ENCODE measurements around the gene CREBRF. TPM values are rescaled to one million over a fixed set of nuclear protein-coding genes. Genes with fewer than 3 reads are reported as not detected.
"Not testable (repeated sequence)": the region's sequence is repeated elsewhere in the genome, so short reads cannot be mapped to it uniquely, and the experiment has no call there.

CREBRF gene
- total and polyA plus RNA-seq, 9 donors, result 6.0 to 15.5 (median 6.9) TPM

- Histone ChIP-seq H3K27me3 (ENCODE audit: control insufficient read depth, insufficient read depth, low read length) (no peaks in the 10 kb centered on the region), H3K27ac (ENCODE audit: low read length) (peak overlapping the region; percentile 44), H3K4me3 (ENCODE audit: low read length) (no peak overlapping the region), H3K9me3 (replicated peaks; ENCODE audit: control insufficient read depth, low read depth, low read length) (no peaks in the 10 kb centered on the region), H3K4me1 (ENCODE audit: control insufficient read depth, insufficient read depth, low read length) (peaks cover 2% of the 10 kb centered on the region), H3K36me3 (ENCODE audit: control insufficient read depth, insufficient read depth, low read length) (peaks cover 4% of the 10 kb centered on the region)
- DNase-seq, result peak; percentile 84
- no CpG with 5 or more reads among the region's 4 CpGs for WGBS (ENCODE audit: insufficient coverage)
Observed at GRCh38 chr5:173016598-173017046, 39.5 kb upstream of the CREBRF start.

DNA sequence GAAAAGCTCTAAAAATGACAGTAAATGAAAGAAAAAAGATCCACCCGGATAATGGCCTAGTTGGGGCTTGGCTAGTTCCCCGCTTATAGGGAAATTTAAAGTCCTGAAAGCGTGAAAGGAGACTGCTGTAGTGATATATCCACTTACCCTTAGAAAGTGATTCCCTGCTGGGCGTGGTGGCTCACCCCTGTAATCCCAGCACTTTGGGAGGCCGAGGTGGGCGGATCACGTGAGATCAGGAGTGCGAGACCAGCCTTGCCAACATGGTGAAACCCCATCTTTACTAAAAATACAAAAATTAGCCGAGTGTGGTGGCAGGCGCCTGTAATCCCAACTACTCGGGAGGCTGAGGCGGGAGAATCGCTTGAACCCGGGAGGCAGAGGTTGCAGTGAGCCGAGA, 39.1 kb upstream of the CREBRF start:
- WGBS (ENCODE audit: insufficient coverage), result 100% methylated on average over 7 of the region's 15 CpGs

DNA sequence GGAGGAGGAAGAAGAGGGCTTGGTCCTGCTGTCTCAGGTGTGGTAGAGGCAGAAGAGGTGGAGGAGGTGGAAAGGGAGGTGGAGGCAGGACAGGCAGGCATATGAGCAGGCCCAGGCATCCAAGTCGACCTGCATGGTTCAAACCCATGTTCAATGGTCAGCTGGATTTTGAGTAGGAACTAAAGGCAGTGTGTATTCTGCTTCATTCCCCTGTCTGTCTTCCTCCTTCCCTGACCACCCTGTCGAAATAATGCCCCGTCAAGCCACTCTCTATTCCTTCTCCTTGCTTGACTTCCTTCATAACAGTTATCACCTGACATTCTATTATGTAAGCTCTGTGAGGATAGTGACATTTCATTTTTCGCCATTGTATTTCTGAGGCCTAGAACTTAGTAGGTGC, 37.8 kb upstream of the CREBRF start:
- H3K27ac ChIP-seq (ENCODE audit: low read length), result no peak overlapping the region
- peak; percentile 19 for DNase-seq
- H3K4me1 ChIP-seq (ENCODE audit: control insufficient read depth, insufficient read depth, low read length), result peaks cover 2% of the 10 kb centered on the region
- 80% methylated on average over 1 of the region's 4 CpGs for WGBS (ENCODE audit: insufficient coverage)
- no peaks in the 10 kb centered on the region for H3K27me3 ChIP-seq (ENCODE audit: control insufficient read depth, insufficient read depth, low read length)
- peaks cover 10% of the 10 kb centered on the region for H3K36me3 ChIP-seq (ENCODE audit: control insufficient read depth, insufficient read depth, low read length)
- no peaks in the 10 kb centered on the region for H3K9me3 ChIP-seq (replicated peaks; ENCODE audit: control insufficient read depth, low read depth, low read length)
- H3K4me3 ChIP-seq (ENCODE audit: low read length), result no peak overlapping the region

More for the DNA sequence above, 39.1 kb upstream of the CREBRF start:
- H3K4me3 ChIP-seq (ENCODE audit: low read length); DNase-seq; H3K9me3 ChIP-seq (replicated peaks; ENCODE audit: control insufficient read depth, low read depth, low read length); H3K36me3 ChIP-seq (ENCODE audit: control insufficient read depth, insufficient read depth, low read length); H3K4me1 ChIP-seq (ENCODE audit: control insufficient read depth, insufficient read depth, low read length); H3K27me3 ChIP-seq (ENCODE audit: control insufficient read depth, insufficient read depth, low read length): not testable (repeated sequence)
- H3K27ac ChIP-seq (ENCODE audit: low read length), result peak overlapping the region; percentile 44

DNA sequence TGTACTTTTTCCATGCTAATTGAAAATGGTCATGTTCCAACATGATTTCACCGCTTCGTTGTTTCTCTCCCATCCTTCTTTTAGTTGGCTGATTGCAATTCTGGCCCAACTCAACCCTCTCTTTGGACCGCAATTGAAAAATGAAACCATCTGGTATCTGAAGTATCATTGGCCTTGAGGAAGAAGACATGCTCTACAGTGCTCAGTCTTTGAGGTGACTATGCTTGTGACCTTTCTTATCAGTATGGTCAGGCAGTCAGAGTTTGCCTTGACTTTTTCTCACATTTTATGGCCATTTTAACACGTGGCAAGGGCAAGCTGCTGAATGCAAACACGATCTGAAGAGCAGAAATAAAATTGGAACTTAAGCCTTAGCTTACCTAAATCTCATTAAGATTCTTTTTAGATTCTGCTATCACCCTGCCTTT, 36.0 kb upstream of the CREBRF start:
- Histone ChIP-seq H3K4me1 (ENCODE audit: control insufficient read depth, insufficient read depth, low read length) (peaks cover 2% of the 10 kb centered on the region), H3K9me3 (replicated peaks; ENCODE audit: control insufficient read depth, low read depth, low read length) (no peaks in the 10 kb centered on the region), H3K27ac (ENCODE audit: low read length) (no peak overlapping the region), H3K27me3 (ENCODE audit: control insufficient read depth, insufficient read depth, low read length) (no peaks in the 10 kb centered on the region), H3K4me3 (ENCODE audit: low read length) (no peak overlapping the region), H3K36me3 (ENCODE audit: control insufficient read depth, insufficient read depth, low read length) (peaks cover 10% of the 10 kb centered on the region)
- no peak for DNase-seq
- 82% methylated on average over 2 of the region's 5 CpGs for WGBS (ENCODE audit: insufficient coverage)

GRCh38 chr5:173020643-173021042, 35.5 kb upstream of the CREBRF start:
- Histone ChIP-seq H3K27ac (ENCODE audit: low read length) (no peak overlapping the region), H3K36me3 (ENCODE audit: control insufficient read depth, insufficient read depth, low read length) (peaks cover 10% of the 10 kb centered on the region), H3K9me3 (replicated peaks; ENCODE audit: control insufficient read depth, low read depth, low read length) (no peaks in the 10 kb centered on the region), H3K27me3 (ENCODE audit: control insufficient read depth, insufficient read depth, low read length) (no peaks in the 10 kb centered on the region), H3K4me3 (ENCODE audit: low read length) (no peak overlapping the region), H3K4me1 (ENCODE audit: control insufficient read depth, insufficient read depth, low read length) (peaks cover 2% of the 10 kb centered on the region)
- 81% methylated on average over 8 of the region's 9 CpGs for WGBS (ENCODE audit: insufficient coverage)
- DNase-seq, result no peak

GRCh38 chr5:173025651-173026050, 30.5 kb upstream of the CREBRF start:
- H3K36me3 ChIP-seq (ENCODE audit: control insufficient read depth, insufficient read depth, low read length), result peaks cover 8% of the 10 kb centered on the region
- H3K27me3 ChIP-seq (ENCODE audit: control insufficient read depth, insufficient read depth, low read length), result no peaks in the 10 kb centered on the region
- H3K27ac ChIP-seq (ENCODE audit: low read length), result no peak overlapping the region
- 100% methylated on average over 1 of the region's 6 CpGs for WGBS (ENCODE audit: insufficient coverage)
- no peak overlapping the region for H3K4me3 ChIP-seq (ENCODE audit: low read length)
- DNase-seq, result no peak
- no peaks in the 10 kb centered on the region for H3K9me3 ChIP-seq (replicated peaks; ENCODE audit: control insufficient read depth, low read depth, low read length)
- no peaks in the 10 kb centered on the region for H3K4me1 ChIP-seq (ENCODE audit: control insufficient read depth, insufficient read depth, low read length)

DNA sequence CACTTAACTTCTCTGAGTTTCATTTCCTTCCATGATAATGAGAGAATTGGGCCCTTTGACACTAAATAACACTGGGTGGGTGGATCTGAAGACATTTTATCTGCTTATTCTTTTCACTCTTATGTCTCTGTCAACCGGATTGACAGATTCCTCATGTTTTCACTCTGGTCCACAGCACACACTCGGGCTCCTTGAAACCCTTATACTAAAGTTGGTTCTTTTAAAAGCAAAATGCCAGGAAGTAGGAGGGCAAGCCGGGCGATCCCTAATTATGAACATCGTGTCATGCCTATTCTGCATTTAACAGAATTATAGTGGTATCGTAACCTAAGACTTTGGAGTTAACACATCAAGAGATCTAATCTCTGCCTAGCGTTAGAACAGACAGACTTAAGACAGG, 28.2 kb upstream of the CREBRF start:
- no peak overlapping the region for H3K4me3 ChIP-seq (ENCODE audit: low read length)
- H3K4me1 ChIP-seq (ENCODE audit: control insufficient read depth, insufficient read depth, low read length), result no peaks in the 10 kb centered on the region
- H3K27me3 ChIP-seq (ENCODE audit: control insufficient read depth, insufficient read depth, low read length), result no peaks in the 10 kb centered on the region
- WGBS (ENCODE audit: insufficient coverage), result no CpG with 5 or more reads among the region's 7 CpGs
- H3K9me3 ChIP-seq (replicated peaks; ENCODE audit: control insufficient read depth, low read depth, low read length), result no peaks in the 10 kb centered on the region
- DNase-seq, result no peak
- H3K27ac ChIP-seq (ENCODE audit: low read length), result no peak overlapping the region
- H3K36me3 ChIP-seq (ENCODE audit: control insufficient read depth, insufficient read depth, low read length), result no peaks in the 10 kb centered on the region

- no peak overlapping the region for H3K4me3 ChIP-seq (ENCODE audit: low read length)
- no peaks in the 10 kb centered on the region for H3K27me3 ChIP-seq (ENCODE audit: control insufficient read depth, insufficient read depth, low read length)
- no peaks in the 10 kb centered on the region for H3K36me3 ChIP-seq (ENCODE audit: control insufficient read depth, insufficient read depth, low read length)
- WGBS (ENCODE audit: insufficient coverage), result 63% methylated on average over 2 of the region's 4 CpGs
- DNase-seq, result no peak
- H3K9me3 ChIP-seq (replicated peaks; ENCODE audit: control insufficient read depth, low read depth, low read length), result no peaks in the 10 kb centered on the region
- no peak overlapping the region for H3K27ac ChIP-seq (ENCODE audit: low read length)
- H3K4me1 ChIP-seq (ENCODE audit: control insufficient read depth, insufficient read depth, low read length), result no peaks in the 10 kb centered on the region
Observed at GRCh38 chr5:173028811-173029327, 27.3 kb upstream of the CREBRF start.

GRCh38 chr5:173029499-173029921, 26.6 kb upstream of the CREBRF start:
- Histone ChIP-seq H3K4me3 (ENCODE audit: low read length) (no peak overlapping the region), H3K27me3 (ENCODE audit: control insufficient read depth, insufficient read depth, low read length) (no peaks in the 10 kb centered on the region), H3K36me3 (ENCODE audit: control insufficient read depth, insufficient read depth, low read length) (peaks cover 3% of the 10 kb centered on the region), H3K4me1 (ENCODE audit: control insufficient read depth, insufficient read depth, low read length) (no peaks in the 10 kb centered on the region), H3K9me3 (replicated peaks; ENCODE audit: control insufficient read depth, low read depth, low read length) (no peaks in the 10 kb centered on the region), H3K27ac (ENCODE audit: low read length) (no peak overlapping the region)
- 72% methylated on average over 3 of the region's 5 CpGs for WGBS (ENCODE audit: insufficient coverage)
- no peak for DNase-seq

DNA sequence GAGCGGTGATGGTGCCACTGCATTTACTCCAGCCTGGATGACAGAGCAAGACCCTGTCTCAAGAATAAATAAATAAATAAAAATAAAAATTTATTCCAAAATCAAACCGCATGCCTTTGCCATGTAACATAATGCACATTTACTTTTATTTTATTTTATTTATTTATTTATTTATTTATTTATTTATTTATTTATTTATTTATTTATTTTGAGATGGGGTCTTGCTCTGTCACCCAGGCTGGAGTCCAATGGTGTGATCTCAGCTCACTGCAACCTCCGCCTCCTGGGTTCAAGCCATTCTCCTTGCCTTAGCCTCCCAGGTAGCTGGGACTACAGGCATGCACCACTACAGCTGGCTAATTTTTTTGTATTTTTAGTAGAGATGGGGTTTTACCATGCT, 24.1 kb upstream of the CREBRF start:
- H3K4me1 ChIP-seq (ENCODE audit: control insufficient read depth, insufficient read depth, low read length); H3K27ac ChIP-seq (ENCODE audit: low read length); H3K27me3 ChIP-seq (ENCODE audit: control insufficient read depth, insufficient read depth, low read length); DNase-seq; H3K9me3 ChIP-seq (replicated peaks; ENCODE audit: control insufficient read depth, low read depth, low read length); H3K4me3 ChIP-seq (ENCODE audit: low read length): not testable (repeated sequence)
- peaks cover 13% of the 10 kb centered on the region for H3K36me3 ChIP-seq (ENCODE audit: control insufficient read depth, insufficient read depth, low read length)
- WGBS (ENCODE audit: insufficient coverage), result 100% methylated on average over 1 of the region's 3 CpGs

- Histone ChIP-seq H3K36me3 (ENCODE audit: control insufficient read depth, insufficient read depth, low read length) (peaks cover 13% of the 10 kb centered on the region), H3K9me3 (replicated peaks; ENCODE audit: control insufficient read depth, low read depth, low read length) (no peaks in the 10 kb centered on the region), H3K4me3 (ENCODE audit: low read length) (no peak overlapping the region), H3K4me1 (ENCODE audit: control insufficient read depth, insufficient read depth, low read length) (no peaks in the 10 kb centered on the region), H3K27ac (ENCODE audit: low read length) (no peak overlapping the region), H3K27me3 (ENCODE audit: control insufficient read depth, insufficient read depth, low read length) (no peaks in the 10 kb centered on the region)
- WGBS (ENCODE audit: insufficient coverage), result no CpG with 5 or more reads among the region's 3 CpGs
- no peak for DNase-seq
Observed at GRCh38 chr5:173032730-173033129, 23.4 kb upstream of the CREBRF start.
